Testis (tissue), 3 donors: ENCODE measurements around the gene LUC7L2. TPM values are rescaled to one million over a fixed set of nuclear protein-coding genes. Genes with fewer than 3 reads are reported as not detected.

Experiments used
- DNase-seq: peaks from one replicate; pipeline ENCODE4 v3.0.0-alpha.2; 2019
- H3K27ac ChIP-seq, 2 donors: fragments of 200-600 bp; sonication (generic); one replicate each; pipeline ENCODE4 v1.5.1; 2019
- H3K27me3 ChIP-seq: fragments of 200-600 bp; sonication (generic); one replicate; pipeline ENCODE4 v1.5.1; 2019
- H3K36me3 ChIP-seq: fragments of 200-600 bp; sonication (generic); one replicate; pipeline ENCODE4 v1.5.1; 2017; ENCODE audit warnings: low read depth; ENCODE audit errors: missing control alignments
- H3K4me1 ChIP-seq: fragments of 200-600 bp; sonication (generic); one replicate; pipeline ENCODE4 v1.5.1; 2019
- H3K4me3 ChIP-seq, 2 donors: fragments of 200-600 bp; sonication (generic); one replicate each; pipeline ENCODE4 v1.5.1; 2017 to 2019
- H3K9me3 ChIP-seq: fragments of 200-600 bp; sonication (generic); one replicate; pipeline ENCODE4 v1.5.1; 2017
- POLR2A ChIP-seq: fragments of 450-650 bp; IDR thresholded peaks from one replicate; pipeline ENCODE4 v1.6.1; 2017; ENCODE audit warnings: antibody characterized with exemption, mild to moderate bottlenecking, moderate library complexity
- WGBS, 2 donors: methylation state at CpG; one replicate each; pipeline ENCODE4 v1.1.5; 2018; 5-methylcytosine and 5-hydroxymethylcytosine counted together
- intact Hi-C: fragments of 100-400 bp; cut with DNase I; formaldehyde crosslinking; loops from one replicate; pipeline ENCODE4 v1.15.1; 2023; ENCODE audit warnings: low total_unique reads
- polyA plus RNA-seq: library from polyadenylated mRNA; stranded (reverse); fragments of 350-450 nt; fragmentation: Illumina TruSeq; extraction: RNeasy Lipid Tissue Mini Kit (QIAGEN cat#74804); gene quantifications from one replicate; pipeline ENCODE4 v1.2.3, GENCODE V29; 2014; ENCODE audit warnings: low read depth, low replicate concordance; ENCODE audit not compliant: insufficient read depth
- total RNA-seq, 2 donors: library from RNA; depleted of rRNA; stranded (reverse); fragments of >200 nt; gene quantifications; one replicate each; pipeline ENCODE4 v1.2.3, GENCODE V29; 2016
- TF ChIP-seq, protein P1 (sequence below), 3 experiments: fragments of 450-650 bp in 2 of 3; fragments of 200-600 bp in 1 of 3; sonication (generic) in 1 of 3; IDR thresholded peaks; one replicate each; pipeline ENCODE4 v1.5.1; 2016 to 2019; ENCODE audit warnings: antibody characterized with exemption in 3 of 3, mild to moderate bottlenecking in 2 of 3, moderate library complexity in 1 of 3

Gene LUC7L2
- total and polyA plus RNA-seq, 3 donors from 2014 or later, result 73.2 to 136 (median 109) TPM

- no peaks in the 10 kb centered on the region for H3K27me3 ChIP-seq
- WGBS, 2 donors, result 74 to 78% methylated on average over 6 of the region's 6 CpGs
- no peaks in the 10 kb centered on the region for H3K9me3 ChIP-seq
- H3K27ac ChIP-seq, result peak overlapping the region; percentile 17 to 26
- peaks cover 29% of the 10 kb centered on the region for H3K4me1 ChIP-seq
- no peaks in the 10 kb centered on the region for H3K36me3 ChIP-seq
- H3K4me3 ChIP-seq, result no peak overlapping the region
- intact Hi-C loops, result no loop called here
- no peak for DNase-seq
- TF ChIP-seq, protein P1, sequence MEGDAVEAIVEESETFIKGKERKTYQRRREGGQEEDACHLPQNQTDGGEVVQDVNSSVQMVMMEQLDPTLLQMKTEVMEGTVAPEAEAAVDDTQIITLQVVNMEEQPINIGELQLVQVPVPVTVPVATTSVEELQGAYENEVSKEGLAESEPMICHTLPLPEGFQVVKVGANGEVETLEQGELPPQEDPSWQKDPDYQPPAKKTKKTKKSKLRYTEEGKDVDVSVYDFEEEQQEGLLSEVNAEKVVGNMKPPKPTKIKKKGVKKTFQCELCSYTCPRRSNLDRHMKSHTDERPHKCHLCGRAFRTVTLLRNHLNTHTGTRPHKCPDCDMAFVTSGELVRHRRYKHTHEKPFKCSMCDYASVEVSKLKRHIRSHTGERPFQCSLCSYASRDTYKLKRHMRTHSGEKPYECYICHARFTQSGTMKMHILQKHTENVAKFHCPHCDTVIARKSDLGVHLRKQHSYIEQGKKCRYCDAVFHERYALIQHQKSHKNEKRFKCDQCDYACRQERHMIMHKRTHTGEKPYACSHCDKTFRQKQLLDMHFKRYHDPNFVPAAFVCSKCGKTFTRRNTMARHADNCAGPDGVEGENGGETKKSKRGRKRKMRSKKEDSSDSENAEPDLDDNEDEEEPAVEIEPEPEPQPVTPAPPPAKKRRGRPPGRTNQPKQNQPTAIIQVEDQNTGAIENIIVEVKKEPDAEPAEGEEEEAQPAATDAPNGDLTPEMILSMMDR (IDR thresholded peaks at IDR 0.05), result no peak
- TF ChIP-seq POLR2A, result no peak
Observed at GRCh38 chr7:139374246-139374645, 14.6 kb downstream of the LUC7L2 start.

- H3K36me3 ChIP-seq, result no peaks in the 10 kb centered on the region
- no peak overlapping the region for H3K4me3 ChIP-seq
- H3K27me3 ChIP-seq, result no peaks in the 10 kb centered on the region
- H3K4me1 ChIP-seq, result no peaks in the 10 kb centered on the region
- TF ChIP-seq POLR2A, result no peak
- TF ChIP-seq, protein P1 (IDR thresholded peaks at IDR 0.05), result no peak
- intact Hi-C loops, result no loop called here
- no peaks in the 10 kb centered on the region for H3K9me3 ChIP-seq
- H3K27ac ChIP-seq, result no peak overlapping the region
- DNase-seq, result no peak
- 91 to 94% methylated on average over 6 of the region's 6 CpGs for WGBS, 2 donors
Observed at GRCh38 chr7:139382439-139382838, 22.7 kb downstream of the LUC7L2 start.

DNA sequence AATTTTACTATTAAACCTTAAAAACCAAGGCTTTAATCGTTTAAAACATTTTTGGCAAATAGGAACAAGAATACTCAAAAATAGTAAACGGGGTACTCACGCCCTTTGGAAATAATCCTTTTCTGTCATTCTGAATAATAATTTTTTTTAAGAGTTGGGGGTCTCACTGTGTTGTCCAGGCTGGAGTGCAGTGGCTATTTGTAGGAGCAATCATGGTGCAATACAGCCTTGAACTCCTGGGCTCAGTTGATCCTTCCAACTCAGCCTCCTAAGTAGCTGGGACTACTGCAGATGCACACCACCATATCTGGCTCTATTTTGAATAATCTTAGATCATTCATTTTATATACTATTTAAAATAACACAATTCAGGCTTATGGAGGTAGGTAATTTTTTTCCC, 24.9 kb downstream of the LUC7L2 start:
- no peak overlapping the region for H3K27ac ChIP-seq
- TF ChIP-seq, protein P1 (IDR thresholded peaks at IDR 0.05), result no peak
- no peak for TF ChIP-seq POLR2A
- no peaks in the 10 kb centered on the region for H3K4me1 ChIP-seq
- no peak overlapping the region for H3K4me3 ChIP-seq
- no peak for DNase-seq
- WGBS, 2 donors, result 94 to 96% methylated on average over 3 of the region's 3 CpGs
- H3K36me3 ChIP-seq, result no peaks in the 10 kb centered on the region
- no peaks in the 10 kb centered on the region for H3K9me3 ChIP-seq
- intact Hi-C loops, result no loop called here
- no peaks in the 10 kb centered on the region for H3K27me3 ChIP-seq

GRCh38 chr7:139387594-139387993, 27.9 kb downstream of the LUC7L2 start:
- Histone ChIP-seq H3K27ac (no peak overlapping the region), H3K4me3 (no peak overlapping the region), H3K9me3 (no peaks in the 10 kb centered on the region), H3K27me3 (no peaks in the 10 kb centered on the region), H3K4me1 (no peaks in the 10 kb centered on the region), H3K36me3 (no peaks in the 10 kb centered on the region)
- no peak for DNase-seq
- WGBS, 2 donors, result 91 to 93% methylated on average over 5 of the region's 5 CpGs
- intact Hi-C loops, result no loop called here
- no peak for TF ChIP-seq POLR2A

- Histone ChIP-seq H3K36me3 (no peaks in the 10 kb centered on the region), H3K4me1 (peaks cover 6% of the 10 kb centered on the region), H3K27ac (no peak overlapping the region), H3K27me3 (no peaks in the 10 kb centered on the region), H3K4me3 (no peak overlapping the region), H3K9me3 (no peaks in the 10 kb centered on the region)
- TF ChIP-seq, protein P1 (IDR thresholded peaks at IDR 0.05), result no peak
- TF ChIP-seq POLR2A, result no peak
- 85 to 88% methylated on average over 3 of the region's 3 CpGs for WGBS, 2 donors
- intact Hi-C loops, result no loop called here
- no peak for DNase-seq
Observed at GRCh38 chr7:139389091-139389490, 29.4 kb downstream of the LUC7L2 start.
